Caco-2 (cell line): ENCODE results near the gene ZNF469. TPM values are rescaled to one million over a fixed set of nuclear protein-coding genes. Genes with fewer than 3 reads are reported as not detected.

Experiments used
- BruUV-seq: library from RNA; stranded (reverse); fragments of 400-500 nt; replicated peaks from 2 replicates; lab custom pipeline; 2021; lab: Mats Ljungman, UMichigan
- CTCF ChIA-PET: fragments of 300-600 bp; sonication (Branson Sonifier 250); formaldehyde crosslinking; loops from one replicate; lab custom pipeline; 2022; ENCODE audit warnings: antibody characterized with exemption; lab: Charles Lee
- POLR2A ChIA-PET: fragments of 300-600 bp; sonication (Branson Sonifier 250); formaldehyde crosslinking; loops from one replicate; lab custom pipeline; 2022; ENCODE audit warnings: antibody characterized with exemption; lab: Charles Lee
- DNase-seq, 2 experiments: peaks; one replicate each; pipeline versions ENCODE4 v3.0.0 to v3.0.0-alpha.2; 2020 to 2022
- H3K27me3 ChIP-seq: replicated peaks from 2 replicates; pipeline ENCODE4 v1.6.0; 2011; ENCODE audit warnings: low read length; ENCODE audit not compliant: control insufficient read depth, insufficient read depth
- H3K36me3 ChIP-seq: 2 replicates; pipeline ENCODE4 v1.5.1; 2011; ENCODE audit warnings: low read length; ENCODE audit not compliant: control insufficient read depth, insufficient read depth
- H3K4me1 ChIP-seq: fragments of 250-450 bp; sonication (Bioruptor Pico); 2 replicates; pipeline ENCODE4 v1.5.1; 2020; ENCODE audit warnings: mild to moderate bottlenecking
- H3K4me3 ChIP-seq: 2 replicates; pipeline ENCODE4 v1.5.1; 2011; ENCODE audit warnings: low read depth, mild to moderate bottlenecking, control low read depth, low read length
- H3K9me3 ChIP-seq: fragments of 250-450 bp; sonication (Bioruptor Pico); 2 replicates; pipeline ENCODE4 v1.5.1; 2020; ENCODE audit warnings: mild to moderate bottlenecking, moderate library complexity
- H3K27ac Mint-ChIP-seq: one replicate; pipeline ENCODE4 v1.8.0; 2022; ENCODE audit warnings: mixed read lengths; ENCODE audit not compliant: unreplicated experiment
- H3K27me3 Mint-ChIP-seq: one replicate; pipeline ENCODE4 v1.8.0; 2022; ENCODE audit warnings: mixed read lengths; ENCODE audit not compliant: insufficient read depth, unreplicated experiment
- H3K36me3 Mint-ChIP-seq: one replicate; pipeline ENCODE4 v1.8.0; 2022; ENCODE audit warnings: mild to moderate bottlenecking, mixed read lengths; ENCODE audit not compliant: insufficient read depth, unreplicated experiment
- H3K4me1 Mint-ChIP-seq: one replicate; pipeline ENCODE4 v1.8.0; 2022; ENCODE audit warnings: low read depth, mixed read lengths; ENCODE audit not compliant: unreplicated experiment
- H3K4me3 Mint-ChIP-seq: one replicate; pipeline ENCODE4 v1.8.0; 2022; ENCODE audit warnings: mild to moderate bottlenecking, moderate library complexity, mixed read lengths; ENCODE audit not compliant: unreplicated experiment
- H3K9me3 Mint-ChIP-seq: one replicate; pipeline ENCODE4 v1.8.0; 2022; ENCODE audit warnings: mixed read lengths; ENCODE audit not compliant: unreplicated experiment
- intact Hi-C: fragments of 100-400 bp; cut with micrococcal nuclease; formaldehyde crosslinking; loops from one replicate; pipeline ENCODE4 v1.10.0; 2022; ENCODE audit not compliant: unreplicated experiment
- total RNA-seq: library from RNA; stranded (reverse); gene quantifications from 2 replicates; pipeline ENCODE4 v1.2.3, GENCODE V29; 2022
- TF ChIP-seq, protein P1 (sequence below), 2 experiments: fragments of 200-600 bp in 1 of 2; IDR thresholded peaks; 1 replicate in 1 of 2; 2 replicates in 1 of 2; pipeline versions ENCODE4 v1.5.1 to v1.8.0; 2011 to 2022; ENCODE audit warnings: antibody characterized with exemption in 1 of 2, control low read depth in 1 of 2, inconsistent platforms in 1 of 2, low read depth in 1 of 2, low read length in 1 of 2, mild to moderate bottlenecking in 1 of 2, moderate library complexity in 1 of 2; ENCODE audit not compliant: insufficient read depth in 1 of 2, severe bottlenecking in 1 of 2, unreplicated experiment in 1 of 2

The ZNF469 gene
- total RNA-seq, 1 experiment from 2014 or later = 0.07 TPM

DNA sequence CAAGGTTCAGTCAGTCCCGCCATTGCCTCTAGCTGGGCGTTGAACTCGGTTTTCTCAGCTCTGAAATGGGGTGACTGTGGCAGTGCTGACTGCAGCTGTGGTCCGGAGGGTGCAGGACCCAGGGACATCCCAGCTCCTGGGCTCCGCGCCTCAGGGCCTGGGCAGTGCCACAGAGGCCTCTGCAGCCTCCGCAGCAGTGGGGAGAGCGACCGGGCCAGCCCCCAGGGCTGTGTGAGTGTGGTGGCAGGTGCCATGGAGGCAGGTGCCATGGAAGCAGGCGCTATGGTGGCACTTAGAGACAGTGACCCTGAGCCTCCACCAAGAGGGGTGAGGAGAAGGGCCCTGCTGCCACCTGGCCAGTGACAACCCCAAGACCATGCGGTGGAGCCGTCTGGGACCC, 30.9 kb downstream of the ZNF469 start:
- Mint-ChIP-seq H3K36me3 (no peaks in the 10 kb centered on the region), H3K4me3 (no peak overlapping the region), H3K27ac (no peak overlapping the region), H3K9me3 (no peaks in the 10 kb centered on the region), H3K4me1 (no peaks in the 10 kb centered on the region), H3K27me3 (peaks cover 2% of the 10 kb centered on the region)
- ChIA-PET CTCF (no interaction called here), POLR2A (no interaction called here)
- TF ChIP-seq, protein P1, sequence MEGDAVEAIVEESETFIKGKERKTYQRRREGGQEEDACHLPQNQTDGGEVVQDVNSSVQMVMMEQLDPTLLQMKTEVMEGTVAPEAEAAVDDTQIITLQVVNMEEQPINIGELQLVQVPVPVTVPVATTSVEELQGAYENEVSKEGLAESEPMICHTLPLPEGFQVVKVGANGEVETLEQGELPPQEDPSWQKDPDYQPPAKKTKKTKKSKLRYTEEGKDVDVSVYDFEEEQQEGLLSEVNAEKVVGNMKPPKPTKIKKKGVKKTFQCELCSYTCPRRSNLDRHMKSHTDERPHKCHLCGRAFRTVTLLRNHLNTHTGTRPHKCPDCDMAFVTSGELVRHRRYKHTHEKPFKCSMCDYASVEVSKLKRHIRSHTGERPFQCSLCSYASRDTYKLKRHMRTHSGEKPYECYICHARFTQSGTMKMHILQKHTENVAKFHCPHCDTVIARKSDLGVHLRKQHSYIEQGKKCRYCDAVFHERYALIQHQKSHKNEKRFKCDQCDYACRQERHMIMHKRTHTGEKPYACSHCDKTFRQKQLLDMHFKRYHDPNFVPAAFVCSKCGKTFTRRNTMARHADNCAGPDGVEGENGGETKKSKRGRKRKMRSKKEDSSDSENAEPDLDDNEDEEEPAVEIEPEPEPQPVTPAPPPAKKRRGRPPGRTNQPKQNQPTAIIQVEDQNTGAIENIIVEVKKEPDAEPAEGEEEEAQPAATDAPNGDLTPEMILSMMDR (IDR thresholded peaks at IDR 0.05; ENCODE audit: insufficient read depth in 1 of 2, low read depth in 1 of 2, low read length in 1 of 2, severe bottlenecking in 1 of 2, unreplicated experiment in 1 of 2) = no peak
- Histone ChIP-seq H3K9me3 (no peaks in the 10 kb centered on the region), H3K4me1 (no peaks in the 10 kb centered on the region), H3K36me3 (no peaks in the 10 kb centered on the region), H3K4me3 (no peak overlapping the region), H3K27me3 (no peaks in the 10 kb centered on the region)
- no peak for DNase-seq
- no TSS peak for BruUV-seq
- intact Hi-C loops = no loop called here

GRCh38 chr16:88414521-88415380, 32.0 kb downstream of the ZNF469 start:
- no peaks in the 10 kb centered on the region for H3K9me3 ChIP-seq
- DNase-seq = no peak
- TF ChIP-seq, protein P1 (IDR thresholded peaks at IDR 0.05; ENCODE audit: insufficient read depth in 1 of 2, low read depth in 1 of 2, low read length in 1 of 2, severe bottlenecking in 1 of 2, unreplicated experiment in 1 of 2) = no peak
- intact Hi-C loops = no loop called here
- ChIA-PET POLR2A (no interaction called here), CTCF (no interaction called here)
- no peak overlapping the region for H3K27ac Mint-ChIP-seq
- H3K4me3 ChIP-seq = no peak overlapping the region
- H3K4me1 ChIP-seq = no peaks in the 10 kb centered on the region
- no peaks in the 10 kb centered on the region for H3K27me3 ChIP-seq
- H3K9me3 Mint-ChIP-seq = no peaks in the 10 kb centered on the region
- H3K36me3 ChIP-seq = no peaks in the 10 kb centered on the region
- H3K36me3 Mint-ChIP-seq = no peaks in the 10 kb centered on the region
- H3K4me3 Mint-ChIP-seq = no peak overlapping the region
- BruUV-seq = no TSS peak
- no peaks in the 10 kb centered on the region for H3K4me1 Mint-ChIP-seq
- H3K27me3 Mint-ChIP-seq = peaks cover 4% of the 10 kb centered on the region

DNA sequence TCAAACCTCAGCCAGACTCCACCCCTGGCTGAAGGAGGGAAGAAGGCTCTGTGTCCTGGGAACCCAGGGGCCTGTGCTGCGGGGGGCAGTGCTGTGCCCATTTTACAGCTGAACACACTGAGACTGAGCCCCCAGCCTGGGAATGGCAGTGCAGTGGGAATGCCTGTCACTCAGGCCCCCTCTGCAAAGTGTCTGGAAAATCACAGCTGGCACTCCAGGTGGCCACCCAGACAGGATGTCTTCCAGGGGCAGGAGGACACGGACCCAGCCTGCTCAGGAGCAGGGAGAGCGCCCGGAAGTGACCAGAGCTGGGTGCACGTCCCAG, 32.6 kb downstream of the ZNF469 start:
- H3K4me3 ChIP-seq = no peak overlapping the region
- Mint-ChIP-seq H3K27ac (no peak overlapping the region), H3K4me1 (no peaks in the 10 kb centered on the region), H3K9me3 (no peaks in the 10 kb centered on the region), H3K27me3 (peaks cover 4% of the 10 kb centered on the region), H3K4me3 (no peak overlapping the region), H3K36me3 (no peaks in the 10 kb centered on the region)
- TF ChIP-seq, protein P1 (IDR thresholded peaks at IDR 0.05; ENCODE audit: insufficient read depth in 1 of 2, low read depth in 1 of 2, low read length in 1 of 2, severe bottlenecking in 1 of 2, unreplicated experiment in 1 of 2) = no peak
- BruUV-seq = no TSS peak
- no peaks in the 10 kb centered on the region for H3K27me3 ChIP-seq
- H3K4me1 ChIP-seq = no peaks in the 10 kb centered on the region
- H3K36me3 ChIP-seq = no peaks in the 10 kb centered on the region
- ChIA-PET CTCF (no interaction called here), POLR2A (no interaction called here)
- intact Hi-C loops = no loop called here
- no peak for DNase-seq
- no peaks in the 10 kb centered on the region for H3K9me3 ChIP-seq
